PC-9 (cell line): ENCODE data around the gene SLC1A2. TPM values are rescaled to one million over a fixed set of nuclear protein-coding genes. Genes with fewer than 3 reads are reported as not detected.

Experiments used
- BruUV-seq: library from RNA; stranded (reverse); fragments of 400-500 nt; replicated peaks from 2 replicates; lab custom pipeline; 2021; lab: Mats Ljungman, UMichigan
- CTCF ChIA-PET: fragments of 300-600 bp; sonication (Branson Sonifier 250); formaldehyde crosslinking; loops from one replicate; lab custom pipeline; 2022; ENCODE audit warnings: antibody characterized with exemption; lab: Charles Lee
- POLR2A ChIA-PET: fragments of 300-600 bp; sonication (Branson Sonifier 250); formaldehyde crosslinking; loops from one replicate; lab custom pipeline; 2022; ENCODE audit warnings: antibody characterized with exemption; ENCODE audit not compliant: unreplicated experiment; lab: Charles Lee
- DNase-seq, 2 experiments: peaks; one replicate each; pipeline versions ENCODE4 v3.0.0 to v3.0.0-alpha.2; 2015 to 2022; ENCODE audit warnings: mixed read lengths in 1 of 2
- H2AFZ ChIP-seq: fragments of 200-600 bp; sonication (generic); 2 replicates; pipeline ENCODE4 v1.8.1; 2017; ENCODE audit warnings: antibody characterized with exemption
- H3F3A ChIP-seq: fragments of 200-600 bp; sonication (generic); 2 replicates; pipeline ENCODE4 v1.8.1; 2017; ENCODE audit warnings: antibody characterized with exemption, mild to moderate bottlenecking, low read depth; ENCODE audit not compliant: insufficient read depth
- H3K27ac ChIP-seq: fragments of 200-600 bp; sonication (generic); 2 replicates; pipeline ENCODE4 v1.6.1; 2016; ENCODE audit warnings: mixed run types
- H3K27me3 ChIP-seq: fragments of 200-600 bp; sonication (generic); 2 replicates; pipeline ENCODE4 v1.6.1; 2016; ENCODE audit warnings: low read depth, mixed run types; ENCODE audit not compliant: insufficient read depth
- H3K36me3 ChIP-seq: fragments of 200-600 bp; sonication (generic); 2 replicates; pipeline ENCODE4 v1.6.1; 2016; ENCODE audit warnings: low read depth, mixed run types
- H3K4me1 ChIP-seq: fragments of 200-600 bp; sonication (generic); replicated peaks from 2 replicates; pipeline ENCODE4 v1.6.1; 2016; ENCODE audit warnings: mixed run types; ENCODE audit not compliant: insufficient read depth
- H3K4me2 ChIP-seq: fragments of 200-600 bp; sonication (generic); 2 replicates; pipeline ENCODE4 v1.6.1; 2017; ENCODE audit warnings: mixed run types
- H3K4me3 ChIP-seq: fragments of 200-600 bp; sonication (generic); 2 replicates; pipeline ENCODE4 v1.6.1; 2016; ENCODE audit warnings: mixed run types
- H3K79me2 ChIP-seq: fragments of 200-600 bp; sonication (generic); 2 replicates; pipeline ENCODE4 v1.6.1; 2017; ENCODE audit warnings: low read depth, mixed run types
- H3K9me2 ChIP-seq: fragments of 200-600 bp; sonication (generic); 2 replicates; pipeline ENCODE4 v1.8.1; 2017; ENCODE audit warnings: mild to moderate bottlenecking; ENCODE audit not compliant: insufficient read depth
- H3K9me3 ChIP-seq: fragments of 200-600 bp; sonication (generic); 2 replicates; pipeline ENCODE4 v1.8.1; 2016; ENCODE audit warnings: low read depth; ENCODE audit not compliant: insufficient read depth
- H4K20me1 ChIP-seq: fragments of 200-600 bp; sonication (generic); 2 replicates; pipeline ENCODE4 v1.8.1; 2017; ENCODE audit not compliant: insufficient read depth
- CTCF ChIP-seq: fragments of 200-600 bp; sonication (generic); conservative IDR thresholded peaks from 2 replicates; pipeline ENCODE4 v1.6.1; 2017; ENCODE audit warnings: mixed run types, antibody characterized with exemption, mild to moderate bottlenecking, moderate library complexity
- EZH2 ChIP-seq: fragments of 200-600 bp; sonication (generic); IDR thresholded peaks from 2 replicates; pipeline ENCODE4 v1.8.0; 2017; ENCODE audit warnings: antibody characterized with exemption, low read depth
- intact Hi-C: fragments of 100-400 bp; cut with micrococcal nuclease; formaldehyde crosslinking; loops from one replicate; pipeline ENCODE4 v1.10.0; 2022; ENCODE audit not compliant: unreplicated experiment
- total RNA-seq: library from RNA; stranded (reverse); gene quantifications from 2 replicates; pipeline ENCODE4 v1.2.3, GENCODE V29; 2021

The SLC1A2 gene
- total RNA-seq, 1 experiment from 2014 or later: 0.09 TPM

- Histone ChIP-seq H3K36me3 (no peaks in the 10 kb centered on the region), H3K79me2 (no peaks in the 10 kb centered on the region), H3K4me1 (peaks cover 23% of the 10 kb centered on the region; the same call in 1 of the 2 replicates), H4K20me1 (no peaks in the 10 kb centered on the region), H3K4me3 (no peak overlapping the region), H3F3A (no peaks in the 10 kb centered on the region), H3K27me3 (no peaks in the 10 kb centered on the region), H3K9me3 (no peaks in the 10 kb centered on the region), H3K27ac (no peak overlapping the region), H2AFZ (no peak overlapping the region), H3K9me2 (no peaks in the 10 kb centered on the region), H3K4me2 (no peak overlapping the region)
- POLR2A ChIA-PET: interaction anchor here (0.6 kb wide), 1 partner anchor 756 kb away, joined by 4 read pairs; no protein-coding TSS in a partner anchor
- TF ChIP-seq CTCF (no peak), EZH2 (no peak)
- BruUV-seq: no TSS peak
- DNase-seq: peak in 1 of 2 experiments; percentile 61
- CTCF ChIA-PET: no interaction called here
- intact Hi-C loops: no loop called here
Observed at GRCh38 chr11:35326266-35326879, 93.0 kb downstream of the SLC1A2 start.

GRCh38 chr11:35324981-35325380, 94.4 kb downstream of the SLC1A2 start:
- H3K79me2 ChIP-seq: no peaks in the 10 kb centered on the region
- H3F3A ChIP-seq: no peaks in the 10 kb centered on the region
- H3K27me3 ChIP-seq: no peaks in the 10 kb centered on the region
- no peak for DNase-seq
- ChIA-PET CTCF (no interaction called here), POLR2A (no interaction called here)
- H2AFZ ChIP-seq: no peak overlapping the region
- H3K4me3 ChIP-seq: no peak overlapping the region
- H3K4me1 ChIP-seq: peaks cover 23% of the 10 kb centered on the region; the same call in 1 of the 2 replicates
- no TSS peak for BruUV-seq
- no peaks in the 10 kb centered on the region for H4K20me1 ChIP-seq
- H3K27ac ChIP-seq: no peak overlapping the region
- intact Hi-C loops: no loop called here
- no peaks in the 10 kb centered on the region for H3K36me3 ChIP-seq
- H3K9me3 ChIP-seq: no peaks in the 10 kb centered on the region
- H3K9me2 ChIP-seq: no peaks in the 10 kb centered on the region
- no peak for TF ChIP-seq CTCF
- no peak for TF ChIP-seq EZH2
- no peak overlapping the region for H3K4me2 ChIP-seq

GRCh38 chr11:35324183-35324886, 95.0 kb downstream of the SLC1A2 start:
- H3K27ac ChIP-seq: no peak overlapping the region

More at GRCh38 chr11:35324183-35324886, 95.0 kb downstream of the SLC1A2 start:
- POLR2A ChIA-PET: interaction anchor here (0.7 kb wide), 1 partner anchor 18 kb away, joined by 4 read pairs; no protein-coding TSS in a partner anchor
- CTCF ChIA-PET: interaction anchor here (0.6 kb wide), 1 partner anchor 616 kb away, joined by 4 read pairs; no protein-coding TSS in a partner anchor
- intact Hi-C loops: no loop called here
- Histone ChIP-seq H3K4me1 (peaks cover 23% of the 10 kb centered on the region; the same call in 1 of the 2 replicates), H3K9me2 (no peaks in the 10 kb centered on the region), H3K4me3 (no peak overlapping the region), H3K27me3 (no peaks in the 10 kb centered on the region), H3F3A (no peaks in the 10 kb centered on the region), H4K20me1 (no peaks in the 10 kb centered on the region), H2AFZ (no peak overlapping the region), H3K79me2 (no peaks in the 10 kb centered on the region), H3K9me3 (no peaks in the 10 kb centered on the region), H3K4me2 (no peak overlapping the region), H3K36me3 (no peaks in the 10 kb centered on the region)
- no TSS peak for BruUV-seq
- TF ChIP-seq CTCF: no peak
- TF ChIP-seq EZH2: no peak
- no peak for DNase-seq
